Astrocyte of the spinal cord (primary cell): ENCODE data around the gene EVL.
A peak's percentile ranks its signal among the peaks of the same experiment; 100 is the strongest.
"Not testable (repeated sequence)": the region's sequence is repeated elsewhere in the genome, so short reads cannot be mapped to it uniquely, and the experiment has no call there.

Source experiments
- DNase-seq: peaks from one replicate; pipeline ENCODE4 v3.0.0; 2011; ENCODE audit warnings: low read depth, low spot score
- H3K4me3 ChIP-seq: 2 replicates; pipeline ENCODE4 v1.5.1; 2011; ENCODE audit warnings: low read depth, mild to moderate bottlenecking, low read length, moderate library complexity
- in situ Hi-C: cut with HindIII; loops from 2 replicates; pipeline ENCODE4 v1.10.0; 2017; ENCODE audit warnings: low sequenced_read_pairs
- TF ChIP-seq, protein P1 (sequence below): IDR thresholded peaks from 2 replicates; pipeline ENCODE4 v1.5.1; 2012; ENCODE audit warnings: low read depth, mild to moderate bottlenecking, low read length, inconsistent platforms

Gene EVL

DNA sequence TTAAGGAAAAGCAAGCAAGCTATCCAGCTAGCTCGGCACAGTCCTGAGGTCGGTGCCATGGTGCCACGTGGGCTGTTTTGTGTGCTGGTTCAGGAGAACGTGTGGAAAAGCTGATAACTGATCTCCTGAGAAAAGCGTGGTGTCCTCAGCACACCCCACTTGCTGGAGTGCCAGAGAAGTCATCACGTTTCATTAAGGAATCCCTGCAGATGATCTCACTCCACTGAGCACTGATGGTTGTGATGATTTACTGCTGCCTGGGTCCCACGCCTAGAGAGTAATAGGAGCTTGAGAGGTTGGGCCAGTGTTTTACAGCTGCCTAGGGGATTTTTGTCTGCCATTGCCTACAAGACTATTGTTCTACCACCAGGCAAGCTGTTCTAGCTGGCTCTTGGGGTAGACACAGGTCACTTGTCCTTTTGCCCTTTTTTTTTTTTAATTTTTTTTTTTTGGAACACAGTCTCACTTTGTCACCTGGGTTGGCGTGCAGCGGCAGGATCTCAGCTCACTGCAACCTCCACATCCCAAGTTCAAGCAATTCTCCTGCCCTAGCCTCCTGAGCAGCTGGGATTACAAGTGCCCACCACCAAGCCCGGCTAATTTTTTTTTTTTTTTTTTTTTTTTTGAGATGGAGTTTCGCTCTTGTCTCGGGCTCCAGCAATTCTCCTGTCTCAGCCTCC lies 42.3 kb upstream of the EVL start:
- TF ChIP-seq, protein P1, sequence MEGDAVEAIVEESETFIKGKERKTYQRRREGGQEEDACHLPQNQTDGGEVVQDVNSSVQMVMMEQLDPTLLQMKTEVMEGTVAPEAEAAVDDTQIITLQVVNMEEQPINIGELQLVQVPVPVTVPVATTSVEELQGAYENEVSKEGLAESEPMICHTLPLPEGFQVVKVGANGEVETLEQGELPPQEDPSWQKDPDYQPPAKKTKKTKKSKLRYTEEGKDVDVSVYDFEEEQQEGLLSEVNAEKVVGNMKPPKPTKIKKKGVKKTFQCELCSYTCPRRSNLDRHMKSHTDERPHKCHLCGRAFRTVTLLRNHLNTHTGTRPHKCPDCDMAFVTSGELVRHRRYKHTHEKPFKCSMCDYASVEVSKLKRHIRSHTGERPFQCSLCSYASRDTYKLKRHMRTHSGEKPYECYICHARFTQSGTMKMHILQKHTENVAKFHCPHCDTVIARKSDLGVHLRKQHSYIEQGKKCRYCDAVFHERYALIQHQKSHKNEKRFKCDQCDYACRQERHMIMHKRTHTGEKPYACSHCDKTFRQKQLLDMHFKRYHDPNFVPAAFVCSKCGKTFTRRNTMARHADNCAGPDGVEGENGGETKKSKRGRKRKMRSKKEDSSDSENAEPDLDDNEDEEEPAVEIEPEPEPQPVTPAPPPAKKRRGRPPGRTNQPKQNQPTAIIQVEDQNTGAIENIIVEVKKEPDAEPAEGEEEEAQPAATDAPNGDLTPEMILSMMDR = no peak
- in situ Hi-C loops = no loop called here
- DNase-seq = peak; percentile 55
- H3K4me3 ChIP-seq = no peak overlapping the region

DNA sequence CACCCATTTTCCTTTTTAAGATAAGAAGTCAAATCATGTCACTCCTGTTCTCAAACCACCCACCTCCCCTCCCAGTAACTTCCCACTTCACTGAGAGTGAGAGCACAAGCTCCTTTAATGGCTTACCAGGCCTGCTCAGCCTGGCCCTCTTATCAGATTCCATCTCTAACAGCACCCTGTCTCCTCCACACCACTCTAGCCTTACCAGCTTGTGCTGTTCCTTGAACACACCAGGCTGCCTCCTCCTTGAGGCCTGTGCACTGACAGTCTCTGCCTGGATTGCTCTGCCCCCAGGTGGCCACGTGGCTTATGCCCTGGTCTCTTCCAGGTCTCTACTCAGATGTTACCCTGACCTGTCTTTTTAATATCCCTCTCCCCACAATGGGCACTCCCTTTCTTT lies 40.1 kb upstream of the EVL start:
- H3K4me3 ChIP-seq = no peak overlapping the region
- TF ChIP-seq, protein P1 = peak; percentile 39
- in situ Hi-C loops = no loop called here
- no peak for DNase-seq

DNA sequence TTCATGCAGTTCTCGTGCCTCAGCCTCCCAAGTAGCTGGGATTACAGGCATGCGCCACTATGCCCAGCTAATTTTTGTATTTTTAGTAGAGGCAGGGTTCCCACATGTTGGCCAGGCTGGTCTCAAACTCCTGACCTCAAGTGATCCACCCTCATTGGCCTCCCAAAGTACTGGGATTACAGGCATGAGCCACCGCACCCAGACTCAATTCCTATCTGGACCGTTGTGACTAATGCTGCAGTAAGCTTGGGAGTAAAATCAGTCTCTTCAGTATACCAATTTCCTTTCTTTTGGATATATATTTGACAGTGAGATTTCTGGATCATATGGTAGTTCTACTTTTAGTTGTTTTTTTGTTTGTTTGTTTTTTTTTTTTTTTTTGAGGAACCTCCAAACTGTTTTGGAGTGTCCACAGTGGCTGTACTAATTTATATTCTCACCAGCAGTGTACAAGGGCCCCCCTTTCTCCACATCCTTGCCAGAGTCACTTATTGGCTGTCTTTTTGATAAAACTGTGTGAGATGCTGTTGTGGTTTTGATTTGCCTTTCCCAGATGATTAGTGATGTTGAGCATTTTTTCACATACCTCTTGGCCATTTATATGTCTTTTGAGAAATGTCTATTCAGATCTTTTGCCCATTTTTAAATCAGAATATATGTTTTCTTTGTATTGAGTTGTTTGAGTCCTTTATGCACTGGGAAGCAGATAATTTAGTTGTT lies 37.3 kb upstream of the EVL start:
- no peak for DNase-seq
- TF ChIP-seq, protein P1 = no peak
- in situ Hi-C loops = no loop called here
- H3K4me3 ChIP-seq = no peak overlapping the region

DNA sequence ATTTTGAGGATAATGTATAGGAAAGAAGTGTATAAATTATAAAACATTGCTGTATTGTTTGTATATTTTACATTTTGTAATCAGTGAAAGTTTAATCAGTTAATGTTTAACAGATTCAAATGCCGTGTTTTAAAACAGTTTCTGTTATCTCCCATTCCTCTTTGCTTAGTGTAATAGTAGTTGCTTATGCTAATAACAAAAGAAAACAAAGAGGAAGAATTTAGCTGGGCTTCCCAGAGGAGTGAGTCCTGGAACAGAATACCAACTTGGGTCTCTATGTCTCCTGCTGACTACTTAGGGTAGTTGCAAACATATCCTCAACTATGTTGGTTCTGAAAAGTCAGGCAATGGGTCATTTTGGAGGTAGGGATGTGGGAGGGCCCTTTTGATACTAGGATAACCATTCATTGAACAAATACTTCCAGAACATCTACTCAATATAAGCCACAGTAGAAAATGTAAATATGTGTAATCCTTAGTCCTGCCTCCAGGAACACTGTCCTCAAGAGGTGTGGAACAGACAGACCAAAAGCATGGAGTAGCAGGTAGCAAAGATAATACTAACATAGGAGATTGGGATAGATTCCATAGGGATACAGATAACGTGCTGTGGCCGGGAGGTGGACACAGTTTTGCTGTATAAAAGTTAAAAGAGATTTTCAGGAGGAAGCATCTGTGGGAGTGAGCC lies 36.1 kb upstream of the EVL start:
- in situ Hi-C loops = no loop called here
- DNase-seq = peak; percentile 32
- no peak overlapping the region for H3K4me3 ChIP-seq
- TF ChIP-seq, protein P1 = peak; percentile 20

DNA sequence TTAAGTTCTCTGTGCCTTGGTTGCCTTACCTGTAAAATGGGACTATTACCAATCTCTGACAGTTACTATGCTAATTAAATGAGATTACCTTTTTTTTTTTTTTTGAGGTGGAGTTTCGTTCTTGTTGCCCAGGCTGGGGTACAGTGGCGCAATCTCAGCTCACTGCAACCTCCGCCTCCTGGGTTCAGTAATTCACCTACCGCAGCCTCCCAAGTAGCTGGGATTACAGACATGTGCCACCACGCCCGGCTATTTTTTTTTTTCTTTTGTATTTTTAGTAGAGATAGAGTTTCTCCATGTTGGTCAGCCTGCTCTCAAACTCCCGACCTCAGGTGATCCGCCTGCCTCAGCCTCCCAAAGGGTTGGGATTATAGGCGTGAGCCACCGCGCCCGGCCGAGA lies 35.2 kb upstream of the EVL start:
- H3K4me3 ChIP-seq, in situ Hi-C loops, DNase-seq: not testable (repeated sequence)

DNA sequence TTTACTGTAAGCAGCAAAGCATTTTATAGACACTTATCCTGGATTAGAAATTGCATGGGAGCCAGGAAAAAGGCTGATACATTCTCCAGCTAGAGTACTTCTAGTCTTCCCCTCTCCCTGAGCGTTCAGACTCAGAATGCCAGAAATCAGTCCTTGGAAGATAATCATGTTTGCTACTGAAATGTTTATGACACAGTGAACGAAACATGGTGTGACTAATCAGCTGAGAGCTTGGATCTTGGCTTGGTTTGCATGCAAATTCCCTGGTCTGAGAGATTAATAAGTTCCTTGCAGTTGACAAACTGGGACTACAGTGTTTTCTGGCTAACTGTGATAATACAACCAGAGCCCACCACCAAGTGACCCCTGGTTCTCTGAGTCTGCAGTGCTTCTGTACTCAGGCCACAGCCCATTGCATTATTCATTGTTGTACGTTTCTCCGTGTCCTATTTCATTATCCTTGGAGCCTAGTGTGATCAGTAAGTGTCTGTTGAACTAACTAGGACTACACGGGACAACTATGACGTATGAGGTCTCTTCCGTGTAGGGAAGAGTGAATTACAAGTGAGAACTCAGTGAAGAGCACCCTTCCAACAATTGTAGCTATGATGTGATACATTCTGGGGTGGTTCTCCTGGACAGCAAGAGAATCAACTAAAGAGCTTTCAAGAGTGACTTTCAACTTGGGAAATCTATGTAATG lies 34.6 kb upstream of the EVL start:
- H3K4me3 ChIP-seq = no peak overlapping the region
- in situ Hi-C loops = no loop called here
- TF ChIP-seq, protein P1 = no peak
- DNase-seq = peak; percentile 77
